ENCODE results near the gene TRHDE.

Gene TRHDE

GRCh38 chr12:72434999-72435398, 162.8 kb downstream of the TRHDE start:
- TF ChIP-seq GABPA (IDR thresholded peaks at IDR 0.05; ENCODE audit: low read depth) (no peak), REST (IDR thresholded peaks at IDR 0.05; ENCODE audit: insufficient replicate concordance, low read depth) (no peak), SPI1 (IDR thresholded peaks at IDR 0.05; ENCODE audit: borderline replicate concordance, low read depth) (no peak), CTCF (IDR thresholded peaks at IDR 0.05; ENCODE audit: insufficient read depth, low read length) (no peak), POLR2AphosphoS5 (IDR thresholded peaks at IDR 0.05; ENCODE audit: low read depth) (no peak)
- Histone ChIP-seq H3K27ac (replicated peaks) (no peak overlapping the region), H3K27me3 (ENCODE audit: insufficient read depth, poor library complexity, severe bottlenecking) (no peaks in the 10 kb centered on the region), H3K4me3 (replicated peaks; ENCODE audit: insufficient read depth, low read length) (no peak overlapping the region)
- no peak for DNase-seq (ENCODE audit: low read depth in 1 of 2, low spot score in 1 of 2)

DNA sequence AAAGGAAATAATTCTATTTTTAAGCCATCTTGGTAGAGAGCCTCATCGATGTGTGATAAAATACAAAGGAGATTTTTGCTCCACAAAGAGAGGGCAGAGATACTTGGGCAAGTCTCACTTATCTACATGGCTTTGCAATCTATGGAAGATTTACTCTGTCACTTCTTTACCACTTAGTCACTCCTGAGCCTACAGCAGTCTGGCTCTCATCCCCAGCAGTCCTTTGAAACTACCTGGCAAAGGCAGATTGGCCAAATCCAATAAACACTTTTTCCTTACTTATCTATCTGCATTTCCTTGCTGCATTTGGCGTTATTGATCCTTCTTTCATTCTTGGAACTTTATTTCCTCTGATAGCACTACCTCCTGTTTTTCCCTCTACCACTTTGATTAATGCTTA, 170.0 kb downstream of the TRHDE start:
- TF ChIP-seq GABPA (IDR thresholded peaks at IDR 0.05; ENCODE audit: low read depth): no peak
- no peak for TF ChIP-seq REST (IDR thresholded peaks at IDR 0.05; ENCODE audit: insufficient replicate concordance, low read depth)
- TF ChIP-seq POLR2AphosphoS5 (IDR thresholded peaks at IDR 0.05; ENCODE audit: low read depth): no peak
- TF ChIP-seq SPI1 (IDR thresholded peaks at IDR 0.05; ENCODE audit: borderline replicate concordance, low read depth): no peak
- no peak for TF ChIP-seq CTCF (IDR thresholded peaks at IDR 0.05; ENCODE audit: insufficient read depth, low read length)
- H3K4me3 ChIP-seq (replicated peaks; ENCODE audit: insufficient read depth, low read length): no peak overlapping the region
- no peaks in the 10 kb centered on the region for H3K27me3 ChIP-seq (ENCODE audit: insufficient read depth, poor library complexity, severe bottlenecking)
- H3K27ac ChIP-seq (replicated peaks): no peak overlapping the region
- no peak for DNase-seq (ENCODE audit: low read depth in 1 of 2, low spot score in 1 of 2)

DNA sequence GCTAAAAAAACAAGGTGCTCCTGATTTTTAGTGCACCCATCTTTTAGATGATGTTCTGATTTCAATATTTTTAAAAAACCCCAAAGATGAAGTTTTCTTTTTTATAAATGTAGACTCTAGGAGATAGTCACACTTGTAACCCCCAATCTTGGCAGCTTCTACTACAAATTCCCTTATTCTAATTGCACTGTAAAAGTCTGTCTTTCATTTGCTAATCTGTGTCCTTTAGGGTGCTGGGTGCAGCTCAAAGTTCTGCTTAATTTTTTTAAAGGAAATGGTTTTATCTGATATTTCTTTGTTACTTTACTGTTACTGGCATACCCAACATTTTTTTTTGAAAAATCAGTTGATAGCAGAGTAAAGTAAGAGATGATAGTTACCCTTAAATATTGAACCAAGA, 172.0 kb downstream of the TRHDE start:
- Histone ChIP-seq H3K27me3 (ENCODE audit: insufficient read depth, poor library complexity, severe bottlenecking) (no peaks in the 10 kb centered on the region), H3K4me3 (replicated peaks; ENCODE audit: insufficient read depth, low read length) (no peak overlapping the region), H3K27ac (replicated peaks) (no peak overlapping the region)
- no peak for TF ChIP-seq SPI1 (IDR thresholded peaks at IDR 0.05; ENCODE audit: borderline replicate concordance, low read depth)
- no peak for TF ChIP-seq REST (IDR thresholded peaks at IDR 0.05; ENCODE audit: insufficient replicate concordance, low read depth)
- TF ChIP-seq POLR2AphosphoS5 (IDR thresholded peaks at IDR 0.05; ENCODE audit: low read depth): no peak
- no peak for TF ChIP-seq CTCF (IDR thresholded peaks at IDR 0.05; ENCODE audit: insufficient read depth, low read length)
- TF ChIP-seq GABPA (IDR thresholded peaks at IDR 0.05; ENCODE audit: low read depth): no peak
- DNase-seq (ENCODE audit: low read depth in 1 of 2, low spot score in 1 of 2): no peak

Data from HL-60 (cell line).